LHCN-M2 (cell line): ENCODE measurements around the gene GADD45A. TPM values are rescaled to one million over a fixed set of nuclear protein-coding genes. Genes with fewer than 3 reads are reported as not detected.

Source experiments
- total RNA-seq: library from RNA; depleted of rRNA; stranded (reverse); fragments of >200 nt; gene quantifications from 2 replicates; pipeline ENCODE4 v1.2.3, GENCODE V29; 2014; rRNA removed

Gene GADD45A
- total RNA-seq, 1 experiment from 2014 or later: 112 TPM

Other genes starting within 250 kb of the GADD45A start
- 127 and 134 TPM in 2 replicates for gene GNG12, start 148.3 kb downstream of the GADD45A start, total RNA-seq